GM19468 (cell line): ENCODE data around the gene CIZ1.
"Not testable (repeated sequence)": the region's sequence is repeated elsewhere in the genome, so short reads cannot be mapped to it uniquely, and the experiment has no call there.

Experiments used
- ATAC-seq: cut with Tn5 transposase; IDR thresholded peaks from one replicate; pipeline ENCODE4 v1.9.1; 2021; ENCODE audit warnings: mild to moderate bottlenecking, moderate library complexity, moderate number of reproducible peaks; ENCODE audit not compliant: unreplicated experiment; ENCODE audit errors: extremely low read depth

The CIZ1 gene

DNA sequence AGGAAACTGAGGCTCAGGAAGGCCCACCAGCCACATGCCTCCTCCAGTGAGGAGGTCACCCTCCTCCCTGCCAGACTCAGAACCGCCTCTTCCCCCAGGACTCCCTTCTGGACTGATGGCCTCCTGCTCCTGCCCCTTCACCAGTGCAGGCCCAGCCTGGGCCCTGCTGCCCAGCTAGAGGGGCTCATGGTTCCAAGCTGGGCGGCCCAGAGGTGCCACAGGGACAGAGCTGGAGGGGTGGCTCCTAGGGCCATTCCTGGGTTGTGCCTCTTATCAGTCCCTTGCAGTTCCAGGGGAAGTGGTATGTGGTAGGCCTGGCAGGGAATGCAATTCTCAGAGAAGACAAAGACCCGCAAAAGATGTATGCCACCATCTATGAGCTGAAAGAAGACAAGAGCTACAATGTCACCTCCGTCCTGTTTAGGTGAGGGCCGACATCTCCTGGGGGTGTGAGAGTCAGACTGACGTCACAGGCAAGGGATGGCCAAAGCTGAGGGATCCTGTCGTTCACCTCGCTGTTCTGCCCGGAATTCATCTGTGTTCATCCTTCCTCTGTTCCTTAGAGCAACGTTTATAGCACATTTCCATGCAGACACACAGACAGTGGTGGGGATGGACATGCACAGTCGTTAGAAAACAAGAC lies 41.3 kb downstream of the CIZ1 start:
- no peak for ATAC-seq

DNA sequence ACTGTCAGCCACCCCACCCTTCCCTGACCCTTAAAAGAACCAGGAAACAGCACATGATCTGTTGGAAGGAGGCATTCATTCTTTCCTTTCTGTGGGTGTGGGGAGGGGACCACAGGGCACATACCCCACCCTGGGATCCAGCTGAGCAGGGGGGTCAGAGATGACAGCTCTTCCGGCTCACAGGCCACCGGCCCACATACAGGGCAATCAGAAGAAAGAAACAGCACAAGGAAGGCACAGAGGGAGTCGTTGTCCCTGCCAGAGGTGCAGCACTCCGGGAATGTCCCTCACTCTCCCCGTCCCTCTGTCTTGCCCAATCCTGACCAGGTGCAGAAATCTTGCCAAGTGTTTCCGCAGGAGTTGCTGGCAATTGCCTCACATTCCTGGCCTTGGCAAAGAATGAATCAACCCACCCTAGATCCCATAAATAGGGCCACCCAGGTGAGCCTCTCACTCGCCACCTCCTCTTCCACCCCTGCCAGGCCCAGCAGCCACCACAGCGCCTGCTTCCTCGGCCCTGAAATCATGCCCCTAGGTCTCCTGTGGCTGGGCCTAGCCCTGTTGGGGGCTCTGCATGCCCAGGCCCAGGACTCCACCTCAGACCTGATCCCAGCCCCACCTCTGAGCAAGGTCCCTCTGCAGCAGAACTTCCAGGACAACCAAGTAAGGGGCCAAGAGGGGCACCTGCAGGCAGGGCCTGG lies 42.2 kb downstream of the CIZ1 start, which contains the start of gene LCN2:
Gene LCN2 (plus strand): TSS at position 453 of the 701 bp plus-strand sequence. CDS start 73 bp downstream, at position 526.
- ATAC-seq = no peak

DNA sequence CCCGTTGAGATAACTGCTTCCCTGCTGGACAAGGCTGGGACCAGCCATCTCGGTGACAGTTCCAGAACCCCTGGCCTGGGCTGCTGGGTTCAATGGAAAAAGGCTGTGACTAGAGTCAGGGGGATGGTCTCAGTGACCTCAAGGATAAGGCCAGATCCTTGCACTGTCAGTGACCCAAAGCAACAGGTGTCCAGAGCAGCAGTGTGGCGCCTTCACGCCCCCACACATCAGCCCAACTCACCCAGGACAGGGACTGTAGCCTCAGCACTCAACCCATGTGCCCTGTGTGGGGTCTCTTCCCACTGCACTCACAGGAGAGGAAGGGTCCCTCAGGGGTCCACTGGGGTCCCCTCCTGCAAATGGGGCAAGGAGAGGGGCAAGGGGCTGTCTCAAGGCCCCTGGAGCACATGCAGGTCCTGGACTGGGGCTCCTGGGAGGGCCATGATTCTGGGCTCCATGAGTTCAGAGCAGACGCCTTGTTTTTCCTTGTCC lies 42.8 kb downstream of the CIZ1 start:
- no peak for ATAC-seq

DNA sequence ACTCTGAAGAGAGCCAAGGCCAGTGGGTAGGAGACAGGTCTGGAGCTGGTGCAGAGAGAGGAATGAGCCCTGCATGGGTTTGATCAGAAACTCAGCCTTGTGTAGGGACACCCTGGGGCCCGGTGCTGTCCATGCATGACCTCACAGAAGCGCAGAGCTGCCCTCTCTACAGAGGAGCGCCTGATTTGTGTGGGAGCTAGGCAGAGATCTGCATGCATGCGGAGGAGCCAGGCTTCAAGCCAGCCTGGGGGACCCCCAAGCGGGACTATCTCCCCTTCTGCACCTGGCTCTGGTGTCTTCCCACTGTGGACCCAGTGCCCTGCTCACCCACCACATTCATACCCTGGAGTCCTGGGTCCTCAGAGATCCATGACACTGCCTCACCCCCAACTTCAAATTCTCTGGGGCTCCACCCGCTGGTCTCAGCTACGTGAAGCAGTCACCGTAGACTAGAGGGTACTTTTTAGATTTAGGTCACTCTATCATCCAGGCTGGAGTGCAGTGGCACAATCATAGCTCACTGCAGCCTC lies 44.7 kb downstream of the CIZ1 start:
- ATAC-seq = no peak

DNA sequence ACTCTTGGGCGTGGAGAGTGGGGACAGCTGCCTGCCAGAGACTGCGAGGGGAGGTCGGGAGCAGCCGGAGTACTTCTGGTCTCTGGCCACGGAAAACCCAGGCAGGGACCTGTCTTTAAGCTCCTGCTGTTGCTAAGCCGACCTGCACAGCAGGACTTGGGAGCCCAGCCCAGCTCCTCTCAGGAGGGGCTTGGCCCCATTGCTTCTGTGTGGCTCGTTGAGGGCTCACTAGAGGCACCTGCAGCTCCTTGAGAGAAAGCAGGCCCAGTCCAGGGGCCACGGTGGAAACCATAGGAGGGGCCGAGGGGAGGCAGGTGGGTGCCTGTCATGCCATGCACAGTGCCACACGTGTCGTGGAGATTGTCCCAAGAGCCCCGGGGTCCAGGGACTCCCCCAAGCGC lies 45.4 kb downstream of the CIZ1 start:
- no peak for ATAC-seq

DNA sequence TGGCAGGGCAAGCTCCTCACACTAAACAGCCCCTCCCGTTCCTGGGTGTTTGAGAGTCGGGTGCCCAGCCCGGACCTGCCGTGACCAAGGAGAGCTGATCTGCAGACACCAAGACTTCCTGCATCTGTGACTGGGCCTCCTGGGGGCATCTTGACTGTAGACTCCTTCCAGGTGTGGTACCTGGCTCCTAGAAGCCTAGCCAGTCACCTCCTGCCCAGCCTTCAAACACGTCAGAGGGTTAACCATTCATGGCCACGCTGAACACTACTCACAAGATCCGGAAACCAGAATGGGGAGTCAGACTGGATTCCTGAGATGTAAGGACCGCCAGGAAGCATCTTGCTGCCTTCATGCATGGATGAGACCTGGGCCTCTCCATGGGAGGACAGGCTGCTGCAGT lies 45.8 kb downstream of the CIZ1 start:
- no peak for ATAC-seq

DNA sequence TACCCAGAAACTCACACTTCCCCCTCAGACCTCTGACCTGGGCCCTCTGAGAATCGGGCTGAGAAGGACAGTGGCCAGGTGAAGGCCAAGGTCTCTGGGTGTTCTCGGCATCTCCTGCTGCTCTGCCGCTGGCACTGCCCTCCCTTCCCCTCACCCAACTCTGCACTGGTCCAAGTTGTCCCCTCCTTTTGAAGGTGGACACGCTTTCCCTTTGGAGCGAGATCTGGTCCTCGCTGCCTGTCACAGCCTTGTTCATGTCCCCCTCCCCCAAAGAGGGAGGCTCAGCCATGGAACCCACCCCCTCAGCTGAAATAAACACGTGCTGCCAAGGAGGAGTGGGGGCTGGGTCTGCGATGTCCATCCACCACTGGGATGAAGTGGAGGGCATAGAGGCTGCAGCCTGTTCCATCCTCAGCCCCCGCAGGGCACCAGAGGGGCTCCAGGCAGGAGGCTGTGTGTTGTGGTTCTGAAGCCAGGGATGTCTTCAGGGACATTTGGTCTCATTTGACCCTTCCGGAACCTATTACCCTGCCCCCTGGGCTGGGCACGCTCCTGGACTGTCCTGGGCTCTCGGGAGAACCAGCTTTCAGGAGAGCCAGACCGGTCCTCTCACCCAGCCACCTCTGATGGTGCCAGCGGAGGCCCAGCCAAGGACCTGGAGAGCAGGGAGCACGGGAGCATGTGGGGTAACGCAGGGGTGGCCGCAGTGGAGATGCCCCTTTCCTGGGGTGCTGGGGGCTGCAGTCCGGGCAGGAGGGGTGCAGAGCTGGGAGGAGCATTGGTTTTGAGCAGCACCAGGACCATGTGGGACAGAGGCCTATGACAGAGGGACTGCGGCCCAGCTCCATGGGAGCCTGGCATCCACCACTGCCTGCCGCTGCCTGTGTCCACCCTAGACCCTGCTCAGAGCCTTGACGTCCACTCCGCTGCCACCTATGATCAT lies 46.9 kb downstream of the CIZ1 start:
- no peak for ATAC-seq

DNA sequence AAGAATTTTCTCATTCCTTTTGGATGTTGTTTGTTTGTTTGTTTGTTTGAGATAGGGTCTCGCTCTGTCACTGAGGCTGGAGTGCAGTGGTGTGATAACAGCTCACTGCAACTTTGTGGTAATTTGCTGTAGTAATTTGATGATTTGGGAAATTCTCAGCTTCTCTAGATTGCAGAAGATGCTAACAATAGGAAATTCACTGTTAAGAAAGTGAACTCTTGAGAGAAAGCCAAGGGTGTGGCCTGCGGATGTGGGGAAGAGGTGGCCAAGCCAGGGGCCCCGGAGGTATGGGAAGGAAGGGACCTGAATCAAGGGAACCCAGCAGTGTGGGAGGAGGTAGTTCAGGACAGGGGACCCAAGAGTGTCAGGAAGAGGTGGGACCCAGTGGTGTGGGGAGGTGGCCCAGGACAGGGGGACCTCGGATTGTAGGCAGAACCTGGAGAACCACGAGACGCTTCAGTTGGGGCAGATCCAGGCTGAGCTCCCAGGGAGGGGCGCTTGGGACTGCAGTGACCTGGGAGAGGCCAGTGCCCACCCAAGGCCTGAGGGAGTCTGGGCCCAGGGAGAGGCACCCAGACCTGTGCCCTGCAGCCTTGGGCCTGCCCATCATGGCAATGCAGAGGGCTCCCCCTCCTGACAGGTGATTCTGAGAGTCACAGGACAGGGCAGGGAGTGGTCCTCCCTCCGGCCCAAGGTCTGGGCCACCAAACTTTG lies 47.7 kb downstream of the CIZ1 start:
- ATAC-seq = no peak

DNA sequence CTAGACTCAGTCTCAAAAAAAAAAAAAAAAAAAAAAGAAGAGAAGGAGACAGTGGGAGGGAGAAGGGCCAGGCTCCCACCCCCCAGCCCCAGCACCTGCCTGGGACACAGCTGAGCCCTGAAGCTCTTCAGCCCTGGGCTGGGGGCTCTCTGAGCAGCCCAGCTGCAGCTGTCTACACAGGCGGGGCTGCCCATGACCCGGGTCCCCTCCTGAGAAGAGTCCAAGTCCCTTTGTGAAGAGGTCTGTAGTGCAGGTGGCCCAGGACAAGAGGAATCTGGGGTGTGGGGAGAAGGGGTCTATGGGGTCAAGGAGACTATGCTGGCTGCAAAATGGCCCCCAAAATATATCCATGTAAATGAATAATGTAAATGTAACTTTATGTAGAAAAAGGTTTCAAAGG lies 48.8 kb downstream of the CIZ1 start:
- ATAC-seq = no peak

DNA sequence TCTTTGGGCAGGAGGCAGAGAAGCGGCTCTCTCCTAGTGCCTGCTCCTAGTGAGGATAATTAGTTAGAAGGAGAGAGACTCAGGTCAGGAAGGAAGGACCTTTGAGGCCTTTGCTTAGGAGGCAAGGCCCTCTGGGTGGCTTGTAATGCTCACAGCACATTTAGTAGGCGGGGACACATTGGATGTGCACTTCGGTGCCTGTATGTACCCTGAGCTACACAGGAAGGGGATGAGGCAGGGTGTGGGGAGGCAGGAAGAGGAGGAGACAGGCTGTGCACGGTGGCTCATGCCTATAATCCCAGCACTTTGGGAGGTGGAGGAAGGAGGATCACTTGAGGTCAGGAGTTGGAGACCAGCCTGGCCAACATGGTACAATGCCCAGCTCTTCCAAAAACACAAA lies 49.3 kb downstream of the CIZ1 start:
- no peak for ATAC-seq

DNA sequence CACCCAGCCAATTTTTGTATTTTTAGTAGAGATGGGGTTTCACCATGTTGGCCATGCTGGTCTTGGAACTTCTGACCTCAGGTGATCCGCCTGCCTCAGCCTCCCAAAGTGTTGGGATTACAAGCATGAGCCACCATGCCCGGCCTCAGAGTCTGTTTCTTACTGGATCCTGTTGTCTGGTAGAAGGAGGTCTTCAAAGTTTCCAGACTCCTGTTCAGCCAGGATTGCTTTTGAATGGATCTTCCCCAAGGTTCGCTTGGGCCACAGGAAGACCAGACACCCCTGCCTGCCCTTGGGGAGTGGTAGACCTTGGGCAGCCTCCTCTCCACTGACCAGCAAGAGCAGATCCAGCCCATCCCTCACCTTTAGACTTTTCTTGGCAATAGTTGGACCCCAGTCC lies 49.8 kb downstream of the CIZ1 start:
- no peak for ATAC-seq

DNA sequence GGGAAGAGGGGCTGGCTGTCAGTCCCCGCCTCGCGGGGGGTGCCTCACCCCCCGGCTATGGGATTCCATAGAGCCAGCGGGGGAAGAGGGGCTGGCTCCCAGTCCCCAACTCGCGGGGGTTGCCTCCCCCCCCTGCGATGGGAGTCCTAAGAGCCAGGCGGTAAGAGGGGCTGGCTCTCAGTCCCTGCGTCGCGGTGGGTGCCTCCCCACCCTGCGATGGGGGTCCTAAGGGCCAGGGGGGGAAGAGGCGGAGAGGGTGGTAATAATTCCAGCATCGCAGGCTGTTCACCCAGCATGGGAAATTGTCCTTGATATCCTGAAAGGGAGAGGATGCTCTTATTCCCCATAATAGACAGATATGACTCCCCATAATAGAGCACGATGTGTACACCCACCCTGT lies 51.8 kb downstream of the CIZ1 start:
- ATAC-seq = no peak

DNA sequence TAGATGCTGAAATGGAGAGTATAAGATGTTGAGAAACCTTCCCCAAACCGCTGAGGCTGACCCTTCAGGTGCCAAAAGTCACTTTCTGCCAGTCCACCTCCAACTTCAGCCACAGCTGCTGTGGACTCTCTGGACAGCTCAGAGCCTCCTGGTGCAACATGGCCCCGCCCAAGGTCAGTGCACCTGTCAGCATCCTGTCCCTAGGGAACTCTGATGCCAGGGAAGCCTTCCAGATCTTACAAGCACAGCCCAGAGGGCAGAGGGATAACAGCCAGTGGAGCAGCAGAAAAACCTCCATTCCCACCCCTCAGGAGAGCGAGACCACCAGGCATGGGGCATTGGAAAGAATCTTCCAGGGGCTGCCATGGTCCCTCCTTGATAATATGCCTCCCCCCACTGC lies 53.4 kb downstream of the CIZ1 start:
- no peak for ATAC-seq

DNA sequence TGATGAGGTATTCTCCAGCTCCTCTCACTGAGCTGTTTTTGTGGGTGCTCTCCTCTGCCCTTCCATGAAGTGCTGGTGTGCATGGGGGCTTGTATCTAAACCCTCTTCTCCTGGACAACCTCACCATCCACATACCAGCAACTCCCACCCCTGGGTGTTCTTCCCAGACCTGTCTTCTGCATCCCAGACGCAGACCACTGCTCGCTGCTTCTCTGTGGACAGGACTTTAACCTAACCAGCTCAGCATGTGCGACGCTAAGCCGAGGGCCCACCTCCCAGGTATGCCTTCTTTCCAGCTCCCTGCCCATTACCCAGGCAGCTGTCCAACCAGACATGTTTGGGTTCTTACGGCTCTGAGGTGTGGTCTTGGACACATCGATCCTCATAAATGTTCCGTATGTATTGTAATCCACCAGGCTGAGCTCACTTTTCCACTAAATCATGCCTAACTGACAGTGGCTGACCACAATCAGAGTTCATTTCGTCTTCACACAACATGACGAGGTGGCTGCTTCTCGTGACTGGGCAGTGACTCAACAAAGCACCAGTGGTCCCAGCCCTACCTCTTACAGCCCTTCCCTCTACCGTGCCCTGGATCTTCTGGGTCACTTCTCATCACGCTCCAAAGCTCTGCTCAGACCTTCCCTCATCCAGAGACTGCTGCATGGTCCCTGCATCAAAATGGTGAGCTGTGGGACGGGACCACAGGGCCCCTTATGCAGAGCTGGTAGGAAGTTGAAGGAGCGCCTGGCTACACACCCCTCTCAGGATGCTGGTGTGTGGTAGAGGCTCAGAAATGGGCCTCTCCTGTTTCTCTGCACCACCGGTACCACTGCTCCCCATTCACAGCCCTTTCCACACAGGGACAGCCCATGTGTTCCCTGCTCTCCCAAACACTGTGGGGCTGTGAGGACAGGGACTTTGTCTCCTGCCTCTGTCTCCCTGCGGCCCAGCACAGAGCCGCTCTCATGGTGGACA lies 54.3 kb downstream of the CIZ1 start:
- ATAC-seq = no peak

DNA sequence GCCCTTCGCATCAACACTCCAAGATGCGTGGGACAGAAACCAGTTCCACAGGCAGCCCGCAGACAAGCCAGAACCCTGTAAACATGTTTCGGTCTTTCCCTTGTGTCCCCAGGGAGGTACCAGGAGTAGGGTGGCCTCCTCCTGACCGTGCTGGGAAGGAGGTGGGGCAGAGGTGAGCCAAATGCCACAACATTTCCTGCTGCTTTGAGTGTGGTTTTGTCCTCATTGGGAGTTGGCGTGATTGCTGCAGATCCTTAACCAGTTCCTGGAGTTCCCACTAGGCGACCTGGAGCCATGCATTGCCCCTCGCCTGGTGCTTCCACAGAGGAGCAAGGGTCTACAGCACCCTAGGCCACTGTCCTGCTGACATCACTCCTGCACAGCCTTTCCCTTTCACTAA lies 55.8 kb downstream of the CIZ1 start:
- not testable (repeated sequence) for ATAC-seq

DNA sequence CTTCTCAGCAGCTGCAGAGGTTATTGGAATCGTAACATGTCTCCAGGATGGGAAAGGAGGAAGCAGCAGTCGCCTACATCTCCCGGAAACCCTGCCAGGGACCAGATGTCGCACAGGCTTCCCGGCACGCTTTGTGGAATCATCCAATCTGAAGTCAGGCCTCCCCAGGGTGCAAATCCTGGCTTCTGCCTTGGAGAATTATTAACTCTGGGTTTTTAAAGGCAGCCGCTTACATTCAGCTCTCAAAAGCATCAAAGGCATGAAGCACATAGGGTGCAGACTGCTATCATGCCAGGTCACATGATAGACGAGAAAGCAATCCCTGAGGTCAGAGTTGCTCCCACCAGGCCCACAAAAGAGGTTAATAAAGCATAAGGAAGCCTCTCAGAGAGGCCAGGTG lies 59.2 kb downstream of the CIZ1 start:
- ATAC-seq = not testable (repeated sequence)

DNA sequence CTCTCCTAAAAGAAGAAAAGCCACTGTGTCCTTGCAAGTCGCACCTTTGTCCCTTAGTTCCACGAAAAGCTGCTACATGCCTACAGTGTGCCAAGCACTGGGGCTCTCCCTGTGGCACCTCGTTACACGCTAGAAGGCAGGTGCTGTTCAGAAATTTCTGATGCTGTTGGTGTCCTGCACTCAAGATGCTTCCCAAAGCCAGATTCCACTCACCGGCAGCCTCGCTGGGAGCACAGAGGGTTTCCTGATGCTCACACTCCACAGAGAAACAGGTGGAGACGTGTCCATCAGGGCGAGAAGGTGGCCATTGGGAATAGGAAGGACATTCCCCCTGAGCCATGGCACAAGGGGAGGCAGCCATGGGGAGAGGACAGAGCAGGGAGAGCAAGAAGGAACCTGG lies 60.0 kb downstream of the CIZ1 start:
- ATAC-seq = not testable (repeated sequence)

DNA sequence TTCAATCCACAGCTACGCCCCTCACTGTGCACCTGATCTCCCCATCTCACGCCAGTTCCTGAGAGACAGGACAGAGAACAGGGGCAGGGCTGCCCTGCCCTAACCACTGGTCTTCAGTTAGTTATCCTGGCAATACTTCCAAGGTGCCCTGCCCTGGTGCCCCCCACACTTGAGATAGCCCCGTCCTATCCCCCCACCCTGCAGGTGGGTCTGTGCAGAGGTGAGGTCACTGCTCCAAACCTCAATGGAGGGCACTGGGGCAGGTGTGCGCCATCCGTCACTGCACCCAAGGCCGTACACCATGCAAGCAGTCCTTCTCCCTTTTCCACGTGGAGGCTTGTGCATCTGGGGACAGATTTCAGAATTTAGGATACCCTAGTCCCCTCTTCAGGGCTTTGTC lies 60.7 kb downstream of the CIZ1 start:
- ATAC-seq = not testable (repeated sequence)
